Measurements from ENCODE around the gene NCF4.

NCF4 gene

DNA sequence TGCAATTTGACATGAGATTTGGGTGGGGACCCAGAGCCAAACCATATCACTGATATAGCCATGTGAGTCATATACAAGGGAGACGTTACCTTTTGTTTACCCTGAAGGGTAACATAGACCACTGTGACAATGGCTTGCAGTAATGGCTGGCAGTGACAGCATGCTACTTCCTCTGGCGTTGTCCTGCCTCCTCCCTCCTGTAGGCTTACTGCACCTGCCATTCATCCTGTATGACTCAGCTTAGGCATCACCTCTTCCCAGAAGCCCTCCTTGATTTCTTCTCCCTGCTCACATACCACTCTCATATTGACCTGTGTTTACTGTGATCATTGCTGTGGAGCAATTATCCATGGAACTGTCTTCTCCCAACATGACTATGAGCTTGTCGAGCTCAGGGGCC, 32.0 kb upstream of the NCF4 start:
- DNase-seq (ENCODE audit: low read depth) = no peak
- no peak overlapping the region for H3K4me3 ChIP-seq (ENCODE audit: low read length)
- no peak for TF ChIP-seq CTCF (conservative IDR thresholded peaks at IDR 0.05; ENCODE audit: low read depth, low read length)

DNA sequence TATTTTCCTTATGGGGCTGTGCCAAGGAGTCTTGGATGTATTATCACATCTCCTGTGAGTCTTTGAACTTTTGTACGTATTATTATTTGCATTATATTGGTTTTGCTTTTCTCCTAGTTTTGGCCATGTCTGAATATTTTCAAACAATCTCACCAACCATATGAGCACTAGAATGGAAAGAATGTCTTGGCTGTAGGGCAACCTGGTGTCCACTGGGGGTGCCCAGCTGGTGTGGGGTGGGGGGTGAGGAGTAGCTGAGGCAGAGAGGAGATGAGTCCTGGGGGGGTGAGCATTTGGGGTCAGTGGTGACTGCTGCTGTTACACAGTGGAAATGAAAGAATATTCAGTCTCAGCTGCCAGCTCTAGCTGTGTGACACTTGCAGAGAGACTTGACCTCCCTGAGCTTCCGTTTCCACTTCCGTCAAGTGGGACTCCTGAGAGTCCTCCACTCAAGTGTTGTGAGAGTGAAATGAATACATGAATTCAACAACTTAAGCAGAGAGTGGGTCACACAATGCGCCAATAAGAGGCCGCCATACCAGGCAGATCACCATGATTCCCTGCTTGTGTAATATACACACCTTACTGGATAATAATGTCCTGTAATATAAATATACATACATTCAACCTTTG, 31.3 kb upstream of the NCF4 start:
- no peak overlapping the region for H3K4me3 ChIP-seq (ENCODE audit: low read length)
- no peak for TF ChIP-seq CTCF (conservative IDR thresholded peaks at IDR 0.05; ENCODE audit: low read depth, low read length)
- no peak for DNase-seq (ENCODE audit: low read depth)

DNA sequence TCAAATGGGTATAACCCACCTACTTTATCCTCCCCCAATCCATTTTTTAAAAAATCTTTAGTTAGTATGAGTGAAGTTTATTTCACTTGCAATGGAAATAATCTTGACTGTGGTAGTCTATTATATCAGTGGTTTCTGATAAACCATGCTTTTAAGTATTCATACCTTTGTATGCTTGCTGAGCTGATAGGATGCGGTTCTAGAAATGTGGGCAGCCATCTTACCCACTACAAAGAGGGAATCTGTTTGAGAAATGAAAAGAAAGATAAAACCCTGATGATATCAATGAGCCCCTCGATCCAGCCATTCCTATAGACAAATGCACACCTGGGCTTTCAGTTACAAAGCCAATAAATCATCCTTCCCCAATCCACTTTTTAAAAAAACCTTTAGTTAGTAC, 30.2 kb upstream of the NCF4 start:
- H3K4me3 ChIP-seq (ENCODE audit: low read length) = no peak overlapping the region
- DNase-seq (ENCODE audit: low read depth) = no peak
- TF ChIP-seq CTCF (conservative IDR thresholded peaks at IDR 0.05; ENCODE audit: low read depth, low read length) = no peak

DNA sequence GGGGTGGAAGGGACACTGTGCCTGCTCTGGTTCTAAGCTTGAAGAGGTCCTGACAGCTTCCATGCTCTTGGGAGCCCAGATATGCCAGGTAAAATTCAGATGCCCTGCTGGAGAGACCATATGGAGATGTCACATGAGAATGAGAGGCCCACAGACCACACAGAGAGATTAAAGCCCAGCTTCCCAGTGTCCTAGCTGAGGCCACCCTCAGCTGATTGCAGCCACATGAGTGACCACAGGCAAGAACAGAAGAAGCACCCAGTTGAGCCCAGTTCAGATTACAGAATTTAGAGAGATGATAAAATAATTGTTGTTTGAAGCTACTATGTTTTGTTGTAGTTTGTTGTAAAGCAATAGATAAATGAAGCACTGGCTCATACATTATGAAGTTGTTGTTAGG, 29.6 kb upstream of the NCF4 start:
- H3K4me3 ChIP-seq (ENCODE audit: low read length) = no peak overlapping the region
- no peak for DNase-seq (ENCODE audit: low read depth)
- no peak for TF ChIP-seq CTCF (conservative IDR thresholded peaks at IDR 0.05; ENCODE audit: low read depth, low read length)

GRCh38 chr22:36831717-36832116, 29.1 kb upstream of the NCF4 start:
- DNase-seq (ENCODE audit: low read depth) = no peak
- H3K4me3 ChIP-seq (ENCODE audit: low read length) = no peak overlapping the region
- no peak for TF ChIP-seq CTCF (conservative IDR thresholded peaks at IDR 0.05; ENCODE audit: low read depth, low read length)

GRCh38 chr22:36833073-36833472, 27.7 kb upstream of the NCF4 start:
- no peak for DNase-seq (ENCODE audit: low read depth)
- H3K4me3 ChIP-seq (ENCODE audit: low read length) = no peak overlapping the region
- no peak for TF ChIP-seq CTCF (conservative IDR thresholded peaks at IDR 0.05; ENCODE audit: low read depth, low read length)

GRCh38 chr22:36835903-36836302, 24.9 kb upstream of the NCF4 start:
- no peak for TF ChIP-seq CTCF (conservative IDR thresholded peaks at IDR 0.05; ENCODE audit: low read depth, low read length)
- H3K4me3 ChIP-seq (ENCODE audit: low read length) = no peak overlapping the region
- DNase-seq (ENCODE audit: low read depth) = no peak
